H7 (cell line): ENCODE data around the gene USP7. TPM values are rescaled to one million over a fixed set of nuclear protein-coding genes. Genes with fewer than 3 reads are reported as not detected.
A peak's percentile ranks its signal among the peaks of the same experiment; 100 is the strongest.

Experiments
- DNase-seq: peaks from one replicate; pipeline ENCODE4 v3.0.0; 2012
- H3K27me3 ChIP-seq: 2 replicates; pipeline ENCODE4 v1.6.0; 2011; ENCODE audit warnings: mild to moderate bottlenecking, low read length; ENCODE audit not compliant: control insufficient read depth, insufficient read depth
- H3K36me3 ChIP-seq: replicated peaks from 2 replicates; pipeline ENCODE4 v1.5.1; 2011; ENCODE audit warnings: low read length; ENCODE audit not compliant: control insufficient read depth, insufficient read depth
- H3K4me3 ChIP-seq: 2 replicates; pipeline ENCODE4 v1.5.1; 2011; ENCODE audit warnings: low read depth, mild to moderate bottlenecking, control low read depth, low read length, moderate library complexity; ENCODE audit not compliant: insufficient read depth
- total RNA-seq: library from RNA; depleted of rRNA; stranded (reverse); fragments of >200 nt; shearing (Covaris generic); gene quantifications from 2 replicates; pipeline ENCODE4 v1.2.3, GENCODE V29; 2014

USP7 gene
- total RNA-seq, 1 experiment from 2014 or later, result 63.6 TPM

- no peak for DNase-seq
- H3K27me3 ChIP-seq, result no peaks in the 10 kb centered on the region
Measured at GRCh38 chr16:8867932-8868415, 95.7 kb downstream of the USP7 start.

GRCh38 chr16:8867216-8867931, 96.3 kb downstream of the USP7 start:
- peaks cover 1% of the 10 kb centered on the region for H3K36me3 ChIP-seq
- DNase-seq, result peak; percentile 75
- no peaks in the 10 kb centered on the region for H3K27me3 ChIP-seq
- H3K4me3 ChIP-seq, result peak overlapping the region; percentile 83

More at GRCh38 chr16:8867932-8868415, 95.7 kb downstream of the USP7 start:
- Histone ChIP-seq H3K36me3 (peaks cover 1% of the 10 kb centered on the region), H3K4me3 (peak overlapping the region; percentile 83)

GRCh38 chr16:8866884-8867215, 96.9 kb downstream of the USP7 start:
- peaks cover 1% of the 10 kb centered on the region for H3K36me3 ChIP-seq
- H3K27me3 ChIP-seq, result no peaks in the 10 kb centered on the region
- H3K4me3 ChIP-seq, result peak overlapping the region; percentile 83
- no peak for DNase-seq

DNA sequence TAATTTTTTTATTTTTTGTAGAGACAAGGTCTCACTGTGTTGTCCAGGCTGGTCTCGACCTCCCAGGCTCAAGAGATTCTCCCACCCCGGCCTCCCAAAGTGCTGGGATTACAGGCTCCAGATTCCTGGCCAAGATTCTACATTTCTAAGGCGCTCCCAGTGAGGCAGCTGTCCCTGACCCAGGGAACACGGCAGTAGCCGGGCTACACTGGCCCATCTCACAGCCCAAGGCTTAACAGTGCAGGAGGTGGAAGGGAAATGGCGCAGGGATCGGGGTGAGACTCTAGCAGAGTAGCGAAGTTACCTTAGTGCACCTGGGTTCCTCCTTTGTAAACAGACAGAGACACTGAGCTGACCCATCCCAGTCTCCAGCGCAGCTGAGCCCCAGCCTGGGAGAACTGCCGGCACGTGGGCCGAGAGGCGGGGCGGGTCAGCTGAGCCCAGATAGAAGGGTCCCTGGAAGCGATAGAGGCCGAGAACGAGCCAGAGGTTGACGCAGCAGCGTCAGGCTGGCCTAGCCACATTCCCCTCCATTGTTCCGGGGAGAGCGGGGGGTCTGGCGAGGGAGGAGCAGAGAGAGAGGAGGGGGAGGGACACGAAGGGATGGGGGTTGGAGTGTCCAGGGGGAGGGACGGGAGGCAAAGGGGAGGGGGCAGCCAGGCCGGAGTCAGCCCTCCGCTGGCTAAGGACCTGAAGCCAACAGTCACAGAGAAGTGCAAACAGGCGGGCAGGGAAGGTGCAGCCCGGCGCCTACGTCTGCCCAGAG, 97.4 kb downstream of the USP7 start:
- H3K36me3 ChIP-seq, result peaks cover 1% of the 10 kb centered on the region
- H3K27me3 ChIP-seq, result no peaks in the 10 kb centered on the region
- peak overlapping the region; percentile 83 for H3K4me3 ChIP-seq
- DNase-seq, result peak; percentile 98

DNA sequence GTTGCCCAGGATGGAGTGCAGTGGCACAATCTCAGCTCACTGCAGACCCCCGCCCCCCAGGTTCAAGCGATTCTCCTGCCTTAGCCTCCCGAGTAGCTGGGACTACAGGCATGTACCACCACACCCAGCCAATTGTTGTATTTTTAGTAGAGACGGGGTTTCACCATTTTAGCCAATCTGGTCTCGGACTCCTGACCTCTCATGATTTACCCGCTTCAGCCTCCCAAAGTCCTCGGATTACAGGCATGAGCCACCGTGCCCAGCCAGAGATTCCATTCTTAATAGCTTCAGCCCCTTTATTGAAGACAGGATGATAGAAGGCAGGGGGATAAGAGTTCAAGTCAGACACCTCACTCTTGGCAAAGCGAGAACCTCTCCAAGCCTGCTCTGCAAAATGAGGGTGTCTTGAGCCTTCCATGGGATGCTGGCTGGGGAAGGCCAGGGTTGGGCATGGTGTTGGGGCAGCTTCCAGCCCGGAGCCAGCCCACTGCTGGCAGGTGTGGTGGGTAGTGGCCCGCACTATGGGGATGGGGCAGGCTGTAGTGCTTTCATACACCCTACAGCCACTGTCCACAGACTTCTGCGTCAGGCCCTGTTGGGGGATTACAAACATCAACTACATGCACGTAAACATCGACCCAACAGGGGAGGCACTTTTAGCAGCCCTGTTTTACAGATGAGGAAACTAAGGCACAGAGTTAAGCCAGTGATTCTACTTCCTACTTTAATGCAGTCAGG, 98.4 kb downstream of the USP7 start:
- no peak for DNase-seq
- Histone ChIP-seq H3K36me3 (peaks cover 1% of the 10 kb centered on the region), H3K4me3 (no peak overlapping the region), H3K27me3 (no peaks in the 10 kb centered on the region)

- no peak overlapping the region for H3K4me3 ChIP-seq
- peaks cover 1% of the 10 kb centered on the region for H3K36me3 ChIP-seq
- peak; percentile 70 for DNase-seq
- H3K27me3 ChIP-seq, result no peaks in the 10 kb centered on the region
Measured at GRCh38 chr16:8864480-8865110, 99.1 kb downstream of the USP7 start.

- Histone ChIP-seq H3K4me3 (no peak overlapping the region), H3K36me3 (peaks cover 3% of the 10 kb centered on the region), H3K27me3 (no peaks in the 10 kb centered on the region)
- DNase-seq, result peak; percentile 71
Measured at GRCh38 chr16:8863594-8864424, 99.9 kb downstream of the USP7 start.

- no peak for DNase-seq
- Histone ChIP-seq H3K4me3 (no peak overlapping the region), H3K27me3 (no peaks in the 10 kb centered on the region), H3K36me3 (peaks cover 7% of the 10 kb centered on the region)
Measured at GRCh38 chr16:8862309-8863130, 101.2 kb downstream of the USP7 start.

DNA sequence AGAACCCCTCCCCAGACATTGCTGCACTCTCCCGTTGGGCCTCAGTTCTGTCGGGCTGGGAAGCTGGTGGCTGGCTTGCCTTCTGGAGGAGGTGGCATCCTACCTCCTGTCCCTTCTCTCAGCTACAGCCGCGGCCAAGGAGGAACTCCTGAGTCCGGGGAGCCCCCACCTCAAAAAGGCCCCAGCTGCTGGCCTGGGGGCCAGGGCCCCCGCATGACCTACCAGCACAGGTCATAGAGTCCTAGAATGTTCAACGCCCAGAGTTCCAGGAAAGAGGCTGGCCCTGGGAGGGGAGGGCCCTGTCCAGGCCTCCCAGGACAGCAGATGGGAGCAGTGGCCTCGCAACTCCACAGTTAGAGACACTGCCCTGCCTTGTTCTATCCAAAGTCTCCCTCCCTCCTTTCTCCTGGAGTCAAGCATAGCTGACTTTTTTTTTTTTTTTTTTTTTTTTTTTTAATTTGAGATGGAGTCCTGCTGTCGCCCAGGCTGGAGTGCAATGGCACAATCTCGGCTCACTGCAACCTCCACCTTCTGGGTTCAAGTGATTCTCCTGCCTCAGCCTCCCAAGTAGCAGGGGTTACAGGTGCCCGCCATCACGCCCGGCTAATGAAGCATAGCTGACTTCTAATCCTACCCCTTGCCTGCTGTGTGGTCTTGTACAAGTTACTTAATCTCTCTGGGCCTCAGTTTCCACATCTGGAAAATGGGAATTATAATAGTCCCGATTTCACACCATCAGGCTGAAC, 102.0 kb downstream of the USP7 start:
- H3K4me3 ChIP-seq, result no peak overlapping the region
- peak; percentile 63 for DNase-seq
- H3K36me3 ChIP-seq, result peaks cover 7% of the 10 kb centered on the region
- no peaks in the 10 kb centered on the region for H3K27me3 ChIP-seq

DNA sequence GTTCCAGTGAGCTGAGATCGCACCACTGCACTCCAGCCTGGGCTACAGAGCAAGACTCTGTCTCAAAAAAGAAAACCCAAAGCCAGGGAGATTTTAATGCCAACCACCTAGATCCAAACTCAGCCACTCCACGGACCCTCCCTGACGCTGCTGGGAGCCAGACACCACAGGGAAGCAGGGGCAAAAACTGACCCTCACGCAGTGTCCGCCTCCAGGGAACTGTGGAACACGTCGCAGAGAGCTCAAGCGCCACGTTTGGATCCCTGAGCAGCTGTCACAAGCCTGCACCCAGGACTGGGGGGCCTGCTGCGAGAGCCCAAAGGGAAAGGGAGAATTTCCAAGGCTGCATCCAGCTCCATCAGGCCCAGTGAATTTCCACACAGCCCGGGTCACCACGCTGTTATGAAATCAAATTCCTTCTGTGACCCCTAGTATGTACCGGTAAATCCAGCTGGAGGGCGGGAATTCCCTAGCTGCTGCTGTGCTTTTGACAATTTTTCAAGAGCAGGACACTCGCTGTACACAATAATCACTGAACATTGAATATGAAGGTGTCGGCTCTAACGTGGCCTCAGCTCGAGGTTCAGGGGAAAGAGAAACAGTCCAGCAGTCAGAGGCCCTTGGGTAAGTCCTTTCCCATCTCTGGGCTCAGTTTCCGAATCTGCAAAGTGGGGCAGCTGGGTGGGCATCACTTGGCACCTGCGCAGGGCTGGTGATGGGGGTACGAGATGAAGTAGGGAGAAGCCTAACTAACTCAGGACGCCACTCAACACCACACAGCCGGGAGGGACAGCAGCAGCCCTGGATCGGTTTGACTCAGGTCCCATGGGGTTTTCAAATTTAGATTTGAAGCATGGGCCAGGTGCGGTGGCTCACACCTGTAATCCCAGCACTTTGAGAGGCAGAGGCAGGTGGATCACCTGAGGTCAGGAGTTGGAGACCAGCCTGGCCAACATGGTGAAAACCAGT, 103.5 kb downstream of the USP7 start:
- no peaks in the 10 kb centered on the region for H3K27me3 ChIP-seq
- no peak overlapping the region for H3K4me3 ChIP-seq
- DNase-seq, result no peak
- H3K36me3 ChIP-seq, result peaks cover 16% of the 10 kb centered on the region

DNA sequence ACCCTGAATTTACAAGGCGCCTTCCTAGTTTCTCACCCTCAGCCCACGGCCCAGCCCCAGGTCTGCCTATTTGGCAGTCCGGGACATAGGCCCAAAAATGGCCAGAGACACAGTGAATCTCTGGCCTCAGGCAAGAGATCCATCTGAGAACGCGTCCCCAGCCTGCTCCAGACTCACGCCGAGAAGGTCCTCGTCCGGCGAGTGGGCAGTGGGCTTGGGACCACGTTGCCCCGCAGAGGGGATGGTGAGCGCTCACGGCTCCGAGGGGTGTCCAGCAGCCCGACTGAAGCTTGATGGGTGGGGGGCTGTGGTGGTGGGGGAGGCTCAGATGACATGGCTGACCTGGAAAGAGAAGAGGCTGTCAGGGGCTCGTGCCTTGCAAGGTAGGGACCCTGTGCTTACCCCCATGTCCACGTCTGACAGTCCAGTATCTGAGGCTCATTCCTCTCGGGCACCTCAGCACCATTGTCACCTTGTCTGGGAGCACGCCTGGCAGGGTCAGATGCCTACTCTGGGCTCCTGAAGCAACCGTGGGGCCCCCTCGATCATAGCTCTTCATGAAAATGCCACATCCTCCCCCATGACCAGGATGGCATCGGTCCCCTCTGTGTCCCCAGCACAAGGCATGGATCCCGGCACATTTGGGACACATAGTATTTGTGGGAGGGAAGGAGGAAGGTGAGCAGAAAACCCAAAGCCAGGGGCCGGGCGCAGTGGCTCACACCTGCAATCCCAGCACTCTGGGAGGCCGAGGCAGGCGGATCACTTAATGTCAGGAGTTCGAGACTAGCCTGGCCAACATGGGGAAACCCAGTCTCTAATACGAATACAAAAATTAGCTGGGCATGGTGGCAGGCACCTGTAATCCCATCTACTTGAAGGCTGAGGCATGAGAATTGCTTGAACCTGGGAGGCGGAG, 104.5 kb downstream of the USP7 start:
- no peaks in the 10 kb centered on the region for H3K27me3 ChIP-seq
- H3K4me3 ChIP-seq, result no peak overlapping the region
- peaks cover 19% of the 10 kb centered on the region for H3K36me3 ChIP-seq
- no peak for DNase-seq
